HepG2 (cell line): Measurements from ENCODE around the gene TMEM156. TPM values are rescaled to one million over a fixed set of nuclear protein-coding genes. Genes with fewer than 3 reads are reported as not detected.

Experiments used
- ATAC-seq: fragments of 200-7000 bp; cut with Tn5 transposase; 3 replicates; pipeline ENCODE4 v1.9.1; 2020; ENCODE audit warnings: mild to moderate bottlenecking, moderate library complexity
- BruUV-seq: library from RNA; stranded (reverse); fragments of 400-500 nt; replicated peaks from 2 replicates; lab custom pipeline; 2021; lab: Mats Ljungman, UMichigan
- CTCF ChIA-PET: fragments of 300-600 bp; formaldehyde crosslinking; extraction: SDS; loops from one replicate; lab custom pipeline; 2021; ENCODE audit warnings: low total read pairs, inconsistent platforms, low intra/inter-chr PET ratio; lab: Yijun Ruan, JAX
- POLR2A ChIA-PET: fragments of 350-600 bp; sonication (Branson Sonifier 250); formaldehyde crosslinking; loops from one replicate; lab custom pipeline; 2020; ENCODE audit warnings: antibody characterized with exemption, inconsistent platforms; lab: Yijun Ruan, JAX
- DNase-seq: peaks from one replicate; pipeline ENCODE4 v3.0.0-alpha.2; 2015; ENCODE audit warnings: low spot score
- FAIRE-seq: peaks from 3 replicates; lab custom pipeline; 2011; peaks lifted over from hg19 to GRCh38; lab: Jason Lieb, UNC
- H2AFZ ChIP-seq: one replicate; pipeline ENCODE4 v1.6.1; 2011; ENCODE audit warnings: low read length, inconsistent platforms
- H3K27ac ChIP-seq: fragments of 300-600 bp; 3 replicates; pipeline ENCODE4 v1.8.0; 2011; ENCODE audit warnings: mixed run types, mild to moderate bottlenecking, mixed read lengths, low read length, inconsistent platforms; ENCODE audit not compliant: insufficient read depth; ENCODE audit errors: extremely low read length
- H3K27me3 ChIP-seq, 2 experiments: fragments of 200-600 bp in 1 of 2; 2 replicates in 1 of 2; 3 replicates in 1 of 2; pipeline versions ENCODE4 v1.6.0 to v1.8.0; 2011; ENCODE audit warnings: low read length in 2 of 2, mild to moderate bottlenecking in 2 of 2, moderate library complexity in 2 of 2, inconsistent platforms in 1 of 2; ENCODE audit not compliant: insufficient read depth in 2 of 2, control insufficient read depth in 1 of 2
- H3K36me3 ChIP-seq, 2 experiments: fragments of 200-600 bp in 1 of 2; replicated peaks in 1 of 2; 2 replicates in 1 of 2; 3 replicates in 1 of 2; pipeline versions ENCODE4 v1.5.1 to v1.8.0; 2011; ENCODE audit warnings: low read length in 2 of 2, inconsistent platforms in 1 of 2; ENCODE audit not compliant: insufficient read depth in 2 of 2, control insufficient read depth in 1 of 2
- H3K4me1 ChIP-seq: 2 replicates; pipeline ENCODE4 v1.5.1; 2012; ENCODE audit warnings: low read length, inconsistent platforms; ENCODE audit not compliant: insufficient read depth
- H3K4me2 ChIP-seq: 2 replicates; pipeline ENCODE4 v1.6.0; 2011; ENCODE audit warnings: low read depth, low read length, inconsistent platforms
- H3K4me3 ChIP-seq, 3 experiments: fragments of 200-600 bp in 1 of 3; sonication (generic), shearing (Covaris generic) in 1 of 3; replicated peaks in 1 of 3; 2 replicates each; pipeline ENCODE4 v1.5.1; 2011 to 2016; ENCODE audit warnings: low read length in 3 of 3, inconsistent platforms in 2 of 3, low read depth in 2 of 3, mild to moderate bottlenecking in 2 of 3, control low read depth in 1 of 3, mixed read lengths in 1 of 3; ENCODE audit not compliant: insufficient read depth in 1 of 3
- H3K79me2 ChIP-seq: one replicate; pipeline ENCODE4 v1.6.1; 2011; ENCODE audit warnings: low read length, inconsistent platforms; ENCODE audit not compliant: insufficient read depth
- H3K9ac ChIP-seq: 2 replicates; pipeline ENCODE4 v1.6.0; 2011; ENCODE audit warnings: mild to moderate bottlenecking, low read depth, low read length, inconsistent platforms; ENCODE audit not compliant: insufficient read depth
- H3K9me3 ChIP-seq: 2 replicates; pipeline ENCODE4 v1.5.1; 2012; ENCODE audit warnings: mild to moderate bottlenecking, low read length
- H4K20me1 ChIP-seq: 2 replicates; pipeline ENCODE4 v1.6.0; 2011; ENCODE audit warnings: inconsistent platforms, mild to moderate bottlenecking, low read length, moderate library complexity; ENCODE audit not compliant: insufficient read depth
- ARHGAP35 ChIP-seq: sonication (generic); formaldehyde crosslinking; IDR thresholded peaks from 2 replicates; pipeline ENCODE4 v1.9.0; 2022; ENCODE audit warnings: mild to moderate bottlenecking, inconsistent platforms, moderate library complexity, missing genetic modification reagents, borderline replicate concordance
- CEBPB ChIP-seq: IDR thresholded peaks from 2 replicates; pipeline ENCODE4 v1.6.1; 2011; ENCODE audit warnings: low read depth, low read length, improper control_type of control experiment, borderline replicate concordance
- CREM ChIP-seq, 2 experiments: sonication (generic) in 1 of 2; formaldehyde crosslinking in 1 of 2; IDR thresholded peaks; 2 replicates each; pipeline versions ENCODE4 v1.4.0 to v1.6.1; 2016 to 2020; ENCODE audit warnings: antibody characterized with exemption in 1 of 2, mild to moderate bottlenecking in 1 of 2, missing genetic modification reagents in 1 of 2
- ETV5 ChIP-seq: IDR thresholded peaks from 2 replicates; pipeline ENCODE4 v1.6.1; 2018; ENCODE audit warnings: missing biosample characterization, missing genetic modification reagents, inconsistent platforms, borderline replicate concordance
- FOXA3 ChIP-seq: IDR thresholded peaks from 2 replicates; pipeline ENCODE4 v1.6.1; 2016; ENCODE audit warnings: missing genetic modification reagents, missing compliant biosample characterization
- MED13 ChIP-seq: sonication (generic); formaldehyde crosslinking; IDR thresholded peaks from 2 replicates; pipeline ENCODE4 v1.5.0; 2020; ENCODE audit warnings: missing genetic modification reagents
- MXD3 ChIP-seq: IDR thresholded peaks from 2 replicates; pipeline ENCODE4 v1.6.1; 2016; ENCODE audit warnings: mild to moderate bottlenecking, missing biosample characterization, missing genetic modification reagents
- NBN ChIP-seq: fragments of 450-650 bp; conservative IDR thresholded peaks from 2 replicates; pipeline ENCODE4 v1.6.1; 2017
- NCOA2 ChIP-seq: sonication (generic); formaldehyde crosslinking; IDR thresholded peaks from 2 replicates; pipeline ENCODE4 v1.8.0; 2022; ENCODE audit warnings: inconsistent platforms
- PHF8 ChIP-seq: sonication (generic); formaldehyde crosslinking; IDR thresholded peaks from 2 replicates; pipeline ENCODE4 v1.5.0; 2020; ENCODE audit warnings: missing genetic modification reagents
- PRDM10 ChIP-seq: sonication (generic); formaldehyde crosslinking; IDR thresholded peaks from 2 replicates; pipeline ENCODE4 v1.4.0; 2020; ENCODE audit warnings: low read depth, missing genetic modification reagents
- TARDBP ChIP-seq: sonication (generic); formaldehyde crosslinking; IDR thresholded peaks from 2 replicates; pipeline ENCODE4 v1.8.0; 2022; ENCODE audit warnings: mild to moderate bottlenecking, missing genetic modification reagents
- ZNF234 ChIP-seq: sonication (generic); formaldehyde crosslinking; conservative IDR thresholded peaks from 2 replicates; pipeline ENCODE4 v1.5.1; 2020; ENCODE audit warnings: mild to moderate bottlenecking, missing genetic modification reagents
- ZNF44 ChIP-seq: sonication (generic); formaldehyde crosslinking; IDR thresholded peaks from 2 replicates; pipeline ENCODE4 v1.5.1; 2020; ENCODE audit warnings: mild to moderate bottlenecking, missing genetic modification reagents
- ZNF547 ChIP-seq: sonication (generic); formaldehyde crosslinking; IDR thresholded peaks from 2 replicates; pipeline ENCODE4 v1.5.1; 2020; ENCODE audit warnings: mild to moderate bottlenecking, missing genetic modification reagents
- ZNF782 ChIP-seq: sonication (generic); formaldehyde crosslinking; IDR thresholded peaks from 2 replicates; pipeline ENCODE4 v1.4.0; 2020; ENCODE audit warnings: missing genetic modification reagents, mild to moderate bottlenecking, borderline replicate concordance
- ZNF891 ChIP-seq: sonication (generic); formaldehyde crosslinking; IDR thresholded peaks from 2 replicates; pipeline ENCODE4 v1.5.0; 2020; ENCODE audit warnings: mild to moderate bottlenecking, missing genetic modification reagents
- WGBS: methylation state at CpG from one replicate; pipeline ENCODE4 v1.1.6; 2017; ENCODE audit warnings: low lambda C conversion rate; 5-methylcytosine and 5-hydroxymethylcytosine counted together
- in situ Hi-C: cut with HindIII; loops from 2 replicates; pipeline ENCODE4 v1.10.0; 2017; ENCODE audit warnings: low pct_unique_long_range_greater_than_20kb; ENCODE audit not compliant: extremely low pct_ligation_motif_present
- intact Hi-C: fragments of 100-400 bp; cut with micrococcal nuclease; formaldehyde crosslinking; loops from one replicate; pipeline ENCODE4 v1.10.0; 2022; ENCODE audit not compliant: unreplicated experiment
- polyA plus RNA-seq, 8 experiments: library from polyadenylated mRNA; depleted of rRNA in 3 of 8; stranded (reverse) in 7 of 8; unstranded in 1 of 8; fragments of >200 nt; fragmentation: Illumina TruSeq in 4 of 8; extraction: Trizol in 4 of 8; gene quantifications; 2 replicates each; pipeline versions ENCODE4 v1.2.1 to v1.2.3, GENCODE V29; 2011 to 2016; ENCODE audit warnings: low read depth in 4 of 8, missing spikeins in 1 of 8, mixed read lengths in 1 of 8; ENCODE audit not compliant: insufficient read depth in 1 of 8
- total RNA-seq, 5 experiments: library from RNA; depleted of rRNA; stranded (reverse); fragments of >200 nt; fragmentation: Illumina TruSeq; extraction: Trizol; gene quantifications; 2 replicates each; pipeline ENCODE4 v1.2.3, GENCODE V29; 2016; ENCODE audit warnings: low read depth in 1 of 5

TMEM156 gene
- total and polyA plus RNA-seq, 2 of the 13 experiments (the other 11 are each of a cell fraction or from before 2014, with no cell fraction given), result 1.6 TPM; not detected in 1

GRCh38 chr4:38955957-38956356 is 76.3 kb downstream of the TMEM156 start:
- Histone ChIP-seq H3K4me2 (no peak overlapping the region), H3K9ac (no peak overlapping the region), H3K4me1 (peaks cover 3% of the 10 kb centered on the region), H3K27ac (no peak overlapping the region), H3K4me3 (no peak overlapping the region), H3K9me3 (no peaks in the 10 kb centered on the region), H3K79me2 (no peaks in the 10 kb centered on the region), H4K20me1 (no peaks in the 10 kb centered on the region), H2AFZ (no peak overlapping the region), H3K36me3 (no peaks in the 10 kb centered on the region), H3K27me3 (no peaks in the 10 kb centered on the region)
- BruUV-seq, result no TSS peak
- DNase-seq (no peak), FAIRE-seq (no peak), ATAC-seq (no peak)
- ChIA-PET POLR2A (no interaction called here), CTCF (no interaction called here)
- in situ Hi-C loops (no loop called here), intact Hi-C loops (no loop called here)
- TF ChIP-seq PHF8 (CRISPR knock-in tag) (no peak), CEBPB (peak; percentile 51; the same call in 1 of the 2 replicates)
- 69% methylated on average over 4 of the region's 4 CpGs for WGBS

GRCh38 chr4:38954727-38955126 is 77.5 kb downstream of the TMEM156 start:
- no peak overlapping the region for H3K4me3 ChIP-seq
- H3K9me3 ChIP-seq, result no peaks in the 10 kb centered on the region
- FAIRE-seq (no peak), ATAC-seq (no peak), DNase-seq (no peak)
- H3K27me3 ChIP-seq, result no peaks in the 10 kb centered on the region
- intact Hi-C loops, result no loop called here
- no peak overlapping the region for H3K4me2 ChIP-seq
- in situ Hi-C loops, result no loop called here
- H4K20me1 ChIP-seq, result no peaks in the 10 kb centered on the region
- ChIA-PET CTCF (no interaction called here), POLR2A (no interaction called here)
- no peak overlapping the region for H3K27ac ChIP-seq
- no peaks in the 10 kb centered on the region for H3K36me3 ChIP-seq
- H3K79me2 ChIP-seq, result no peaks in the 10 kb centered on the region
- BruUV-seq, result no TSS peak
- H3K9ac ChIP-seq, result no peak overlapping the region
- peaks cover 15% of the 10 kb centered on the region for H3K4me1 ChIP-seq
- no peak overlapping the region for H2AFZ ChIP-seq
- TF ChIP-seq PRDM10 (CRISPR knock-in tag) (no peak), FOXA3 (CRISPR knock-in tag) (no peak), CREM (IDR thresholded peaks at IDR 0.05) (no peak), CREM (CRISPR knock-in tag; IDR thresholded peaks at IDR 0.05) (no peak), ZNF234 (CRISPR knock-in tag) (no peak), ZNF782 (no peak), ZNF547 (no peak), ZNF891 (CRISPR knock-in tag) (no peak), NBN (no peak), ETV5 (CRISPR knock-in tag) (no peak), MED13 (CRISPR knock-in tag) (no peak), NCOA2 (CRISPR knock-in tag) (no peak), ZNF44 (CRISPR knock-in tag) (no peak), MXD3 (no peak), ARHGAP35 (CRISPR knock-in tag) (no peak), TARDBP (no peak)
